Brain microvascular endothelial cell (primary cell): ENCODE data around the gene FCHSD2.
"Not testable (repeated sequence)": the region's sequence is repeated elsewhere in the genome, so short reads cannot be mapped to it uniquely, and the experiment has no call there.

Experiments used
- DNase-seq: peaks from one replicate; pipeline ENCODE4 v3.0.0-alpha.2; 2020
- H3K27ac ChIP-seq: fragments of 250-450 bp; sonication (Bioruptor Pico); 2 replicates; pipeline ENCODE4 v1.5.1; 2020; ENCODE audit warnings: mild to moderate bottlenecking, moderate library complexity
- H3K27me3 ChIP-seq: fragments of 250-450 bp; sonication (Bioruptor Pico); replicated peaks from 2 replicates; pipeline ENCODE4 v1.5.1; 2020; ENCODE audit warnings: mild to moderate bottlenecking
- H3K36me3 ChIP-seq: fragments of 250-450 bp; sonication (Bioruptor Pico); replicated peaks from 2 replicates; pipeline ENCODE4 v1.5.1; 2020; ENCODE audit warnings: mild to moderate bottlenecking
- H3K4me3 ChIP-seq: 2 replicates; pipeline ENCODE4 v1.5.1; 2011; ENCODE audit warnings: low read depth, mild to moderate bottlenecking, control low read depth, low read length, moderate library complexity
- CTCF ChIP-seq: IDR thresholded peaks from 2 replicates; pipeline ENCODE4 v1.5.1; 2011; ENCODE audit warnings: low read depth, mild to moderate bottlenecking, moderate library complexity, low read length, control low read depth, inconsistent platforms; ENCODE audit errors: missing control alignments
- in situ Hi-C: cut with HindIII; loops from 2 replicates; pipeline ENCODE4 v1.10.0; 2017; ENCODE audit warnings: low sequenced_read_pairs, low pct_ligation_motif_present

Gene FCHSD2

DNA sequence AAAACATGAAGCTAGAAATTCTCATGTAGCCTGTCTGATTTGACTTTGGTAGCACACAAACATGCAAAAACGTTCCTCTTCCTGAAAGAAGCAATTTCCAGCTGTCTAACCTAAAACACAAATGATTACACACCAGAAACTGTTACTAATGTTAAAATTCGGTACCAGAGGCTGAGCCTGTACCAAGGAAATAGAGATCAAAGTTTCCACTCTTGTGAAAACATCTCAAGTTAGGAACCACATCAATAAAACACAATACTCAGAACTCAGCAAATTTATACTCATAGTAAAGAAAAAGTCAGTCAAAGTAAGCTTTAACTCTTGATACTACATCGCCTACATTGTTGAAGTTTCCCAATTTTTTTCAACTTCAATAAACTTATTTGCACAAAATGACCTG, 107.8 kb downstream of the FCHSD2 start:
- in situ Hi-C loops, result no loop called here
- Histone ChIP-seq H3K27me3 (no peaks in the 10 kb centered on the region), H3K36me3 (no peaks in the 10 kb centered on the region), H3K4me3 (no peak overlapping the region), H3K27ac (no peak overlapping the region)
- TF ChIP-seq CTCF, result no peak
- DNase-seq, result no peak

DNA sequence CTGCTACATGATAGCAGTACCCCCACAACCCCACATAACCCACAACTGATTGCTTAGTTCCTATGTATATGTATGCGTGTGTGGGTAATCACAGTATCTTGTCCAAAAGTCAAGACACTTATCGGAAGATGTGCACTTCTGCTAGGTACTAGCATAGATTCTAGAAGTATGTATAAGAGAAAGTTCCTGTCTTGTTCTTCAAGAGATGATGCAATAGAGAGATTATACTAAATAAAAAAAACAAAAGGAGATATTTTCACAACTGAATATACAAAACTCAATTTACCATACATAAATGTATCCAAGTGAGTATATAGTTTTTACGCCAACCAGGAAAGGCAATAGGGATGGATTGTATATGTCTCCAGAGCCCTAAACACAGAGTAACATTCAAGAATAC, 112.0 kb downstream of the FCHSD2 start:
- no peaks in the 10 kb centered on the region for H3K36me3 ChIP-seq
- no peak for DNase-seq
- in situ Hi-C loops, result no loop called here
- H3K27ac ChIP-seq, result no peak overlapping the region
- TF ChIP-seq CTCF, result no peak
- no peak overlapping the region for H3K4me3 ChIP-seq
- no peaks in the 10 kb centered on the region for H3K27me3 ChIP-seq

DNA sequence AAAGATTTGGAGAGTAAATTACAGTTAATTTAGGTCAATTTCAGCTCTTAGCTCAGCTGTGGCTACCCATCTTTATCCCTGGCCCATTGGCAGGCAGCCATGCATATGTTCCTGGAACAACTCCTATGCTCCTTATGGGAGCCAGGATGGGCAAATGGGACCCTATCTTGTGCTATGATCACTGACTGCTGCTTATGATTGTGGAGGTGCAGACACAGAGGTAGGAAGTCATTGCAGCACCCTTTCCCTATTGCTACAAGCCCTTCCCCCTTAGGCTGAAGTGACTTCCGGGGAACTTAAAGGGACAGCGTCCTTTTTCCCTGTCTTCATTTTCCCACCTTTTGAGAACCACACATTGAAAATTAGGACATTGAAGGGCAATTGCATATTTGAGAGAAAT, 112.7 kb downstream of the FCHSD2 start:
- Histone ChIP-seq H3K36me3 (no peaks in the 10 kb centered on the region), H3K27ac (no peak overlapping the region), H3K4me3 (no peak overlapping the region), H3K27me3 (no peaks in the 10 kb centered on the region)
- no peak for DNase-seq
- in situ Hi-C loops, result no loop called here
- no peak for TF ChIP-seq CTCF

GRCh38 chr11:73028611-73029010, 113.5 kb downstream of the FCHSD2 start:
- Histone ChIP-seq H3K27ac (no peak overlapping the region), H3K4me3 (no peak overlapping the region), H3K27me3 (no peaks in the 10 kb centered on the region), H3K36me3 (no peaks in the 10 kb centered on the region)
- no peak for DNase-seq
- in situ Hi-C loops, result no loop called here
- no peak for TF ChIP-seq CTCF

DNA sequence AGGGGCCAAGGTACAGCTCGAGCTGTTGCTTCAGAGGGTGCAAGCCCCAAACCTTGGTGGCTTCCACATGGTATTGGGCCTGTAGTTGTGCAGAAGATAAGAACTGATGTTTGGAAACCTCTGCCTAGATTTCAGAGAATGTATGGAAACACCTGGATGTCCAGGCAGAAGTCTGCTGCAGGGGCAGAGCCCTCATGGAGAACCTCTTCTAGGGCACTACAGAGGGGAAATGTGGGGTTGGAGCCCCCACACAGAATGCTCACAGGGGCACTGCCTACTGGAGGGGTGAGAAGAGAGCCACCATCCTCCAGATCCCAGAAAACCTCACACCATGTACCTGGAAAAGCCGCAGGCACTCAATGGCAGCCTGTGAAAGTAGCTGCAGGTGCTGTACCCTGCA, 114.3 kb downstream of the FCHSD2 start:
- H3K27me3 ChIP-seq, H3K4me3 ChIP-seq, H3K36me3 ChIP-seq, in situ Hi-C loops, DNase-seq, H3K27ac ChIP-seq: not testable (repeated sequence)

DNA sequence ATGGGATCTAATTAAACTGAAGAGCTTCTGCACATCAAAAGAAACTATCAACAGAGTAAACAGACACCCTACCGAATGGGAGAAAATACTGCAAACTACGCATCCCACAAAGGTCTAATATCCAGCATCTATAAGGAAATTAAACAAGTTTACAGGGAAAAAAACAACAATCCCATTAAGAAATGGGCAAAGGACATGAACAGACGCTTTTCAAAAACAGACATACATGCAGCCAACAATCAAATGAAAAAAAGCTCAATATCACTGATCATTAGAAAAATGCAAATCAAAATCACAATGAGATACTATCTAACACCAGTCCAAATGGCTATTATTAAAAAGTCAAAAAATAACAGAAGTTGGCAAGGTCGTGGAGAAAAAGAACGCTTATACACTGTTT, 117.5 kb downstream of the FCHSD2 start:
- DNase-seq, result no peak
- H3K36me3 ChIP-seq, result no peaks in the 10 kb centered on the region
- TF ChIP-seq CTCF, result no peak
- H3K27ac ChIP-seq, result no peak overlapping the region
- no peak overlapping the region for H3K4me3 ChIP-seq
- H3K27me3 ChIP-seq, result no peaks in the 10 kb centered on the region
- in situ Hi-C loops, result no loop called here

- H3K27ac ChIP-seq, result no peak overlapping the region
- no peak for DNase-seq
- no peak for TF ChIP-seq CTCF
Observed at GRCh38 chr11:73019996-73020395, 122.1 kb downstream of the FCHSD2 start.

More at GRCh38 chr11:73019996-73020395, 122.1 kb downstream of the FCHSD2 start:
- Histone ChIP-seq H3K4me3 (no peak overlapping the region), H3K27me3 (no peaks in the 10 kb centered on the region), H3K36me3 (no peaks in the 10 kb centered on the region)
- in situ Hi-C loops, result no loop called here
